Measurements from ENCODE around the gene MYLK2. TPM values are rescaled to one million over a fixed set of nuclear protein-coding genes. Genes with fewer than 3 reads are reported as not detected.

Gene MYLK2
- total and polyA plus RNA-seq, 10 of the 15 experiments (the other 5 are each of a cell fraction or from before 2014, with no cell fraction given) = 0.04 to 0.67 (median 0.18) TPM; not detected in 1

DNA sequence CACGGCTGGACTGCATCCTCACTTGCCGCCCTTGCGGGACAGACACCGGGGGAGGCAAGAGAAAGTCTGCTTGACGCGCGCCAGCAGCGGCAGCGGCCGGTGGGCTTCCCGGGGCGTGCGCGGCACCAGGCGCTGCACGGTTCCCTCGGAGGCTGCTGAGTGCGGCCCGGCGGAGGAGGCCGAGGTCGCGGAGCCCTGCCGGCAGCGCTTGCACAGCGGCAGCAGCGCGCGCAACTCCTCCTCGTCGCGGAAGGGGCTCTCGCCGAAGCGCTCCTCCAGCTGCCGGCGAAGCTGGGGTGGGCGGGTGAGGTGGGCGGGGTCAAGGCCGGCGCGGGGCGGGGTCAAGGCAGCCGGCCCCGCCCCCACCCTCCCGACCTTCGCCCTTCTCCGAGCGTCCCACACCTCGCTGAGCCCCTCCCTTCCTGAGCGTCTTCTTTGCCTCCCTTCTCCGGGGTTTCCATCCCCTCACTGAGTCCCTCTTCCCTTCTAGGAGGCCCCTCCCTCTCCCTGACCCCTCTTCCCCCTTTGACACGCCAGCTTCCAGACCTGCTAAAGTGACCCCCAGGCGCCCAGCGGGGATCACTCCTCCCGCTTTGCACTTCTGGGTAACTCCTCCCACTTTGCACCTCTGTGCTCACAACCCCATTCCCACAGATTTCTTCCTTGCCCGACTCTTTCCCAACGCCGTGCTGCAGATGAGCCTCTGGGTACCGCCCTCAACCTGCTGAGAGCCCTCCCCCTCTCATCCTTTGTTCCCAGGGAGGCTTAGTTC is 42.4 kb downstream of the MYLK2 start (continued):
- TF ChIP-seq RB1 (IDR thresholded peaks at IDR 0.05; ENCODE audit: borderline replicate concordance) = 0 out of 2 replicates have a peak, but pooled peaks have one; percentile 22
- TF ChIP-seq ZBED1 (IDR thresholded peaks at IDR 0.05; ENCODE audit: borderline replicate concordance) = no peak
- 0 out of 3 replicates have a peak, but pooled peaks of 1 of the 2 experiments have one; percentile 14 for TF ChIP-seq EGR1 (IDR thresholded peaks at IDR 0.05; ENCODE audit: borderline replicate concordance in 1 of 2, low read depth in 2 of 2, low read length in 2 of 2)
- TF ChIP-seq, protein P1, sequence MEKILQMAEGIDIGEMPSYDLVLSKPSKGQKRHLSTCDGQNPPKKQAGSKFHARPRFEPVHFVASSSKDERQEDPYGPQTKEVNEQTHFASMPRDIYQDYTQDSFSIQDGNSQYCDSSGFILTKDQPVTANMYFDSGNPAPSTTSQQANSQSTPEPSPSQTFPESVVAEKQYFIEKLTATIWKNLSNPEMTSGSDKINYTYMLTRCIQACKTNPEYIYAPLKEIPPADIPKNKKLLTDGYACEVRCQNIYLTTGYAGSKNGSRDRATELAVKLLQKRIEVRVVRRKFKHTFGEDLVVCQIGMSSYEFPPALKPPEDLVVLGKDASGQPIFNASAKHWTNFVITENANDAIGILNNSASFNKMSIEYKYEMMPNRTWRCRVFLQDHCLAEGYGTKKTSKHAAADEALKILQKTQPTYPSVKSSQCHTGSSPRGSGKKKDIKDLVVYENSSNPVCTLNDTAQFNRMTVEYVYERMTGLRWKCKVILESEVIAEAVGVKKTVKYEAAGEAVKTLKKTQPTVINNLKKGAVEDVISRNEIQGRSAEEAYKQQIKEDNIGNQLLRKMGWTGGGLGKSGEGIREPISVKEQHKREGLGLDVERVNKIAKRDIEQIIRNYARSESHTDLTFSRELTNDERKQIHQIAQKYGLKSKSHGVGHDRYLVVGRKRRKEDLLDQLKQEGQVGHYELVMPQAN (conservative IDR thresholded peaks at IDR 0.05) = peak; percentile 59
- TF ChIP-seq CHD4 (IDR thresholded peaks at IDR 0.05) = no peak
- TF ChIP-seq CEBPB (IDR thresholded peaks at IDR 0.05; ENCODE audit: borderline replicate concordance in 1 of 2, low read depth in 2 of 2, low read length in 2 of 2) = no peak
- TF ChIP-seq, protein P2, sequence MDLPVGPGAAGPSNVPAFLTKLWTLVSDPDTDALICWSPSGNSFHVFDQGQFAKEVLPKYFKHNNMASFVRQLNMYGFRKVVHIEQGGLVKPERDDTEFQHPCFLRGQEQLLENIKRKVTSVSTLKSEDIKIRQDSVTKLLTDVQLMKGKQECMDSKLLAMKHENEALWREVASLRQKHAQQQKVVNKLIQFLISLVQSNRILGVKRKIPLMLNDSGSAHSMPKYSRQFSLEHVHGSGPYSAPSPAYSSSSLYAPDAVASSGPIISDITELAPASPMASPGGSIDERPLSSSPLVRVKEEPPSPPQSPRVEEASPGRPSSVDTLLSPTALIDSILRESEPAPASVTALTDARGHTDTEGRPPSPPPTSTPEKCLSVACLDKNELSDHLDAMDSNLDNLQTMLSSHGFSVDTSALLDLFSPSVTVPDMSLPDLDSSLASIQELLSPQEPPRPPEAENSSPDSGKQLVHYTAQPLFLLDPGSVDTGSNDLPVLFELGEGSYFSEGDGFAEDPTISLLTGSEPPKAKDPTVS (IDR thresholded peaks at IDR 0.05; ENCODE audit: low read depth, low read length) = no peak
- TF ChIP-seq POLR2AphosphoS5 (IDR thresholded peaks at IDR 0.05; ENCODE audit: low read length) = no peak
- TF ChIP-seq SUZ12 (IDR thresholded peaks at IDR 0.05; ENCODE audit: unreplicated experiment) = no peak
- peak; percentile 81 for TF ChIP-seq TCF12 (IDR thresholded peaks at IDR 0.05; ENCODE audit: low read depth, low read length)
- peak; percentile 23; the same call in 1 of the 2 replicates for TF ChIP-seq NR2F1 (conservative IDR thresholded peaks at IDR 0.05)
- no peak for TF ChIP-seq BACH1 (IDR thresholded peaks at IDR 0.05; ENCODE audit: borderline replicate concordance)
- 0 out of 2 replicates have a peak, but pooled peaks have one; percentile 33 for TF ChIP-seq GATAD2B (conservative IDR thresholded peaks at IDR 0.05; ENCODE audit: low read depth)
- TF ChIP-seq MEF2A (IDR thresholded peaks at IDR 0.05; ENCODE audit: insufficient read depth, low read depth, low read length) = no peak
- TF ChIP-seq TCF3 (IDR thresholded peaks at IDR 0.05; ENCODE audit: borderline replicate concordance, insufficient read depth, low read depth, low read length) = 0 out of 2 replicates have a peak, but pooled peaks have one; percentile 18
- peak; percentile 50; the same call in 1 of the 2 replicates for TF ChIP-seq LARP7 (IDR thresholded peaks at IDR 0.05)
- no peak for TF ChIP-seq BRCA1 (IDR thresholded peaks at IDR 0.05; ENCODE audit: low read depth, low read length)
- TF ChIP-seq YBX1 (IDR thresholded peaks at IDR 0.05) = no peak

All from GM12878 (cell line).